ENCODE results near the gene DAZAP2.

DNA sequence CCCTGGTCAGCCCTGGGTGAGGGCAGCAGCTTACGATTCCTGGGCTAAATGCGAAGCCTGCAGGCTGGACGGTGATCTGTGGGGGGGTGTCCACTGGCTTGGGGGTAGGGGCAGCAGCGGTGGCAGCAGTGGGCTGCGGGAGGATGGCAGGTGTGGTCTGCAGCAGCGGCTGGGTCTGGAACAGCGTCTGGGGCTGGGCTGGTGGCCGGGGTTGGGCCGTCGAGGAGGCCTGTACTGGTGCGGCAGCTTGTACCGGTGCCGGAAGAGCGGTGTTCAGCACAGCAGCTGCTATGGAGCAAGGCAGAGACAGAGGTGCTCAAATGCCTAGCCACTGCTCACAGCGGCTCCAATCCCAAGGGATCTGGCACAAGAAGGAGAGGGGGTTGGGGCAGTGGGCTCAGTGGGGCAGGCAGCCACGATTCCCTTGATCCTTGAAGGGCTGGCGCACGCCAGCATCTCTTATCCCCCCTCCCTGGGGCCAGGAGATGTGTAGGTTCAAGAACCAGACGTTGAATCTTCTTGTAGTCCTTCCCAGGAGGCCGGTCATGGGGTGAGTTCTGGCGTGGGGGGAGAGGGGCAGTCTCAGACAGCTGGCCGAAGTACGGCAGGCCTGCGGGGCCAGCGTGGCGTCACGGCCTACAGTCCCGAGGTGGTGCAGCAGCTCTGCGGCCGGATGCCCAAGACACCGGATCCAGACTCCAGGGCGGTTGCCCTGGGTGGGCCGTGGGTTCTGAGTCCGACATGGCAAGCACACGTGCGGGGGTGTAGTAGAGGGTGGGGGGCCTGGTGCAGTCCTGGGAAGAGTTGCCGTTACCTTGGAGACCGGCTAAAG is 40.7 kb upstream of the DAZAP2 start:
- TF ChIP-seq GATA3 (IDR thresholded peaks at IDR 0.05; ENCODE audit: low read depth, low read length) (no peak), GATA2 (IDR thresholded peaks at IDR 0.05; ENCODE audit: low read depth, low read length) (no peak)
